Upper lobe of left lung (tissue), 4 donors: ENCODE data around the gene AGPS.

Experiments
- EP300 ChIP-seq, 4 donors: sonication (generic); formaldehyde crosslinking; IDR thresholded peaks; one replicate each; pipeline ENCODE4 v1.5.1; 2017; ENCODE audit warnings: antibody characterized with exemption in 4 of 4, control low read depth in 2 of 4
- POLR2A ChIP-seq, 4 donors: fragments of 450-650 bp; IDR thresholded peaks; one replicate each; pipeline ENCODE4 v1.5.1; 2016 to 2017; ENCODE audit warnings: antibody characterized with exemption in 4 of 4, mild to moderate bottlenecking in 2 of 4
- POLR2AphosphoS5 ChIP-seq, 2 donors: sonication (generic); formaldehyde crosslinking; IDR thresholded peaks; one replicate each; pipeline ENCODE4 v1.5.1; 2017; ENCODE audit warnings: antibody characterized with exemption in 2 of 2
- TF ChIP-seq, protein P1 (sequence below), 6 experiments: fragments of 450-650 bp in 4 of 6; fragments of 200-600 bp in 2 of 6; sonication (generic) in 2 of 6; IDR thresholded peaks; one replicate each; pipeline ENCODE4 v1.5.1; 2016 to 2019; ENCODE audit warnings: antibody characterized with exemption in 6 of 6

- TF ChIP-seq, protein P1, sequence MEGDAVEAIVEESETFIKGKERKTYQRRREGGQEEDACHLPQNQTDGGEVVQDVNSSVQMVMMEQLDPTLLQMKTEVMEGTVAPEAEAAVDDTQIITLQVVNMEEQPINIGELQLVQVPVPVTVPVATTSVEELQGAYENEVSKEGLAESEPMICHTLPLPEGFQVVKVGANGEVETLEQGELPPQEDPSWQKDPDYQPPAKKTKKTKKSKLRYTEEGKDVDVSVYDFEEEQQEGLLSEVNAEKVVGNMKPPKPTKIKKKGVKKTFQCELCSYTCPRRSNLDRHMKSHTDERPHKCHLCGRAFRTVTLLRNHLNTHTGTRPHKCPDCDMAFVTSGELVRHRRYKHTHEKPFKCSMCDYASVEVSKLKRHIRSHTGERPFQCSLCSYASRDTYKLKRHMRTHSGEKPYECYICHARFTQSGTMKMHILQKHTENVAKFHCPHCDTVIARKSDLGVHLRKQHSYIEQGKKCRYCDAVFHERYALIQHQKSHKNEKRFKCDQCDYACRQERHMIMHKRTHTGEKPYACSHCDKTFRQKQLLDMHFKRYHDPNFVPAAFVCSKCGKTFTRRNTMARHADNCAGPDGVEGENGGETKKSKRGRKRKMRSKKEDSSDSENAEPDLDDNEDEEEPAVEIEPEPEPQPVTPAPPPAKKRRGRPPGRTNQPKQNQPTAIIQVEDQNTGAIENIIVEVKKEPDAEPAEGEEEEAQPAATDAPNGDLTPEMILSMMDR (IDR thresholded peaks at IDR 0.05): no peak
- TF ChIP-seq EP300 (IDR thresholded peaks at IDR 0.05): no peak
- TF ChIP-seq POLR2AphosphoS5 (IDR thresholded peaks at IDR 0.05): no peak
- no peak for TF ChIP-seq POLR2A (IDR thresholded peaks at IDR 0.05)
Observed at GRCh38 chr2:177362499-177362898, 30.1 kb upstream of the AGPS start.
